ENCODE measurements around the gene GNA12.
"Not testable (repeated sequence)": the region's sequence is repeated elsewhere in the genome, so short reads cannot be mapped to it uniquely, and the experiment has no call there.

The GNA12 gene

GRCh38 chr7:2738766-2739549, 105.2 kb downstream of the GNA12 start:
- no peak for DNase-seq

GRCh38 chr7:2737771-2738540, 106.2 kb downstream of the GNA12 start:
- no peak for DNase-seq

GRCh38 chr7:2737005-2737743, 106.9 kb downstream of the GNA12 start:
- DNase-seq = not testable (repeated sequence)

- no peak for DNase-seq
Observed at GRCh38 chr7:2736411-2736914, 107.6 kb downstream of the GNA12 start.

GRCh38 chr7:2735744-2736143, 108.4 kb downstream of the GNA12 start:
- no peak for DNase-seq

- no peak for DNase-seq
Observed at GRCh38 chr7:2734751-2735571, 109.1 kb downstream of the GNA12 start.

- DNase-seq = no peak
Observed at GRCh38 chr7:2734084-2734686, 109.9 kb downstream of the GNA12 start.

- DNase-seq = no peak
Observed at GRCh38 chr7:2732959-2733584, 111.0 kb downstream of the GNA12 start.

GRCh38 chr7:2732388-2732787, 111.7 kb downstream of the GNA12 start:
- no peak for DNase-seq

GRCh38 chr7:2730846-2731770, 113.0 kb downstream of the GNA12 start:
- DNase-seq = no peak

GRCh38 chr7:2729893-2730716, 114.0 kb downstream of the GNA12 start:
- no peak for DNase-seq

GRCh38 chr7:2729031-2729892, 114.8 kb downstream of the GNA12 start:
- no peak for DNase-seq

GRCh38 chr7:2728316-2729030, 115.6 kb downstream of the GNA12 start:
- DNase-seq = no peak

GRCh38 chr7:2727206-2727605, 116.9 kb downstream of the GNA12 start:
- DNase-seq = not testable (repeated sequence)

- DNase-seq = no peak
Observed at GRCh38 chr7:2726316-2727018, 117.6 kb downstream of the GNA12 start.

GRCh38 chr7:2725178-2726105, 118.7 kb downstream of the GNA12 start:
- no peak for DNase-seq

Measured in NCI-H526 (cell line).